ENCODE results near the gene ELP1. TPM values are rescaled to one million over a fixed set of nuclear protein-coding genes. Genes with fewer than 3 reads are reported as not detected.
"Not testable (repeated sequence)": the region's sequence is repeated elsewhere in the genome, so short reads cannot be mapped to it uniquely, and the experiment has no call there.

The ELP1 gene
- total and polyA plus RNA-seq, 5 experiments from 2014 or later, result 12.8 to 38.8 (median 19.6) TPM

- H3K27me3 Mint-ChIP-seq, result peaks cover 0 to 2% (median 0%) of the 10 kb centered on the region in 5 donors
- peaks cover 0 to 6% (median 0%) of the 10 kb centered on the region in 9 donors for H3K9me3 Mint-ChIP-seq
- DNase-seq, result peak in 1 of 10 donors; percentile 3
- peak overlapping the region in 9 of 10 donors; percentile 27 to 82 (median 55) for H3K4me3 Mint-ChIP-seq
- POLR2A ChIA-PET, result no interaction called here
- ATAC-seq, result no peak
- H3K4me1 Mint-ChIP-seq, result peaks cover 1 to 12% (median 10%) of the 10 kb centered on the region in 4 donors
- H3K36me3 Mint-ChIP-seq, result no peaks in the 10 kb centered on the region
- peak overlapping the region in 8 of 10 donors; percentile 3 to 80 (median 44) for H3K27ac Mint-ChIP-seq
Measured at GRCh38 chr9:108842610-108843295, 91.2 kb downstream of the ELP1 start.

GRCh38 chr9:108839561-108839960 is 94.4 kb downstream of the ELP1 start:
- H3K36me3 Mint-ChIP-seq, POLR2A ChIA-PET, ATAC-seq, H3K27me3 Mint-ChIP-seq, H3K27ac Mint-ChIP-seq, DNase-seq, H3K9me3 Mint-ChIP-seq, H3K4me3 Mint-ChIP-seq: not testable (repeated sequence)
- H3K4me1 Mint-ChIP-seq, result peaks cover 1 to 28% (median 10%) of the 10 kb centered on the region in 4 donors

GRCh38 chr9:108838017-108838416 is 95.9 kb downstream of the ELP1 start:
- Mint-ChIP-seq H3K27me3 (peaks cover 0 to 3% (median 0%) of the 10 kb centered on the region in 5 donors), H3K36me3 (no peaks in the 10 kb centered on the region), H3K4me3 (no peak overlapping the region), H3K27ac (no peak overlapping the region), H3K9me3 (peaks cover 0 to 6% (median 0%) of the 10 kb centered on the region in 9 donors), H3K4me1 (peaks cover 1 to 29% (median 9%) of the 10 kb centered on the region in 4 donors)
- DNase-seq, result no peak
- POLR2A ChIA-PET, result no interaction called here
- ATAC-seq, result no peak

- H3K4me3 Mint-ChIP-seq, result no peak overlapping the region
- ATAC-seq, result no peak
- H3K9me3 Mint-ChIP-seq, result peaks cover 0 to 6% (median 0%) of the 10 kb centered on the region in 9 donors
- DNase-seq, result no peak
- H3K27me3 Mint-ChIP-seq, result peaks cover 0 to 3% (median 0%) of the 10 kb centered on the region in 5 donors
- H3K36me3 Mint-ChIP-seq, result no peaks in the 10 kb centered on the region
- POLR2A ChIA-PET, result no interaction called here
- H3K27ac Mint-ChIP-seq, result no peak overlapping the region
- peaks cover 0 to 24% (median 4%) of the 10 kb centered on the region in 4 donors for H3K4me1 Mint-ChIP-seq
Measured at GRCh38 chr9:108837530-108837929, 96.4 kb downstream of the ELP1 start.

GRCh38 chr9:108836781-108837180 is 97.1 kb downstream of the ELP1 start:
- Mint-ChIP-seq H3K27ac (no peak overlapping the region), H3K4me3 (no peak overlapping the region), H3K36me3 (no peaks in the 10 kb centered on the region), H3K27me3 (peaks cover 0 to 3% (median 0%) of the 10 kb centered on the region in 5 donors), H3K4me1 (peaks cover 0 to 20% (median 0%) of the 10 kb centered on the region in 4 donors), H3K9me3 (peaks cover 0 to 6% (median 0%) of the 10 kb centered on the region in 9 donors)
- DNase-seq, result no peak
- ATAC-seq, result no peak
- POLR2A ChIA-PET, result no interaction called here

- Mint-ChIP-seq H3K9me3 (peaks cover 0 to 6% (median 0%) of the 10 kb centered on the region in 9 donors), H3K36me3 (no peaks in the 10 kb centered on the region), H3K4me3 (no peak overlapping the region), H3K4me1 (peaks cover 0 to 20% (median 0%) of the 10 kb centered on the region in 4 donors), H3K27me3 (peaks cover 0 to 3% (median 0%) of the 10 kb centered on the region in 5 donors), H3K27ac (no peak overlapping the region)
- POLR2A ChIA-PET, result no interaction called here
- DNase-seq (no peak), ATAC-seq (no peak)
Measured at GRCh38 chr9:108836319-108836718, 97.6 kb downstream of the ELP1 start.

- H3K9me3 Mint-ChIP-seq, result peaks cover 0 to 6% (median 0%) of the 10 kb centered on the region in 9 donors
- H3K36me3 Mint-ChIP-seq, result no peaks in the 10 kb centered on the region
- H3K4me3 Mint-ChIP-seq, result no peak overlapping the region
- POLR2A ChIA-PET, result no interaction called here
- DNase-seq (no peak), ATAC-seq (no peak)
- H3K27me3 Mint-ChIP-seq, result peaks cover 0 to 4% (median 0%) of the 10 kb centered on the region in 5 donors
- H3K27ac Mint-ChIP-seq, result no peak overlapping the region
- peaks cover 0 to 20% (median 0%) of the 10 kb centered on the region in 4 donors for H3K4me1 Mint-ChIP-seq
Measured at GRCh38 chr9:108835831-108836230, 98.1 kb downstream of the ELP1 start.

GRCh38 chr9:108834959-108835665 is 98.8 kb downstream of the ELP1 start:
- H3K36me3 Mint-ChIP-seq, result no peaks in the 10 kb centered on the region
- POLR2A ChIA-PET, result no interaction called here
- H3K9me3 Mint-ChIP-seq, result peaks cover 0 to 6% (median 0%) of the 10 kb centered on the region in 9 donors
- H3K4me1 Mint-ChIP-seq, result peaks cover 0 to 20% (median 0%) of the 10 kb centered on the region in 4 donors
- ATAC-seq, result no peak
- DNase-seq, result no peak
- H3K4me3 Mint-ChIP-seq, result no peak overlapping the region
- peaks cover 0 to 9% (median 1%) of the 10 kb centered on the region in 5 donors for H3K27me3 Mint-ChIP-seq
- peak overlapping the region in 1 of 10 donors; percentile 21 for H3K27ac Mint-ChIP-seq

GRCh38 chr9:108832179-108832500 is 101.8 kb downstream of the ELP1 start:
- Mint-ChIP-seq H3K27ac (no peak overlapping the region), H3K4me1 (peaks cover 0 to 20% (median 0%) of the 10 kb centered on the region in 4 donors), H3K27me3 (peaks cover 0 to 9% (median 2%) of the 10 kb centered on the region in 5 donors), H3K9me3 (no peaks in the 10 kb centered on the region), H3K4me3 (no peak overlapping the region), H3K36me3 (no peaks in the 10 kb centered on the region)
- ATAC-seq, result no peak
- POLR2A ChIA-PET, result no interaction called here
- no peak for DNase-seq

- no peak overlapping the region for H3K4me3 Mint-ChIP-seq
- peaks cover 0 to 20% (median 0%) of the 10 kb centered on the region in 4 donors for H3K4me1 Mint-ChIP-seq
- DNase-seq (no peak), ATAC-seq (no peak)
- no peak overlapping the region for H3K27ac Mint-ChIP-seq
- H3K36me3 Mint-ChIP-seq, result no peaks in the 10 kb centered on the region
- peaks cover 0 to 9% (median 2%) of the 10 kb centered on the region in 5 donors for H3K27me3 Mint-ChIP-seq
- POLR2A ChIA-PET, result no interaction called here
- H3K9me3 Mint-ChIP-seq, result no peaks in the 10 kb centered on the region
Measured at GRCh38 chr9:108831496-108832178, 102.3 kb downstream of the ELP1 start.

GRCh38 chr9:108830272-108830671 is 103.7 kb downstream of the ELP1 start:
- Mint-ChIP-seq H3K36me3 (no peaks in the 10 kb centered on the region), H3K9me3 (peaks cover 0 to 4% (median 0%) of the 10 kb centered on the region in 9 donors), H3K4me3 (no peak overlapping the region), H3K4me1 (peaks cover 0 to 11% (median 0%) of the 10 kb centered on the region in 4 donors), H3K27me3 (peaks cover 0 to 6% (median 4%) of the 10 kb centered on the region in 5 donors), H3K27ac (no peak overlapping the region)
- ATAC-seq, result no peak
- DNase-seq, result no peak
- POLR2A ChIA-PET, result no interaction called here

- H3K36me3 Mint-ChIP-seq, result peaks cover 0 to 24% (median 4%) of the 10 kb centered on the region in 3 donors
- POLR2A ChIA-PET, result no interaction called here
- peaks cover 0 to 7% (median 0%) of the 10 kb centered on the region in 4 donors for H3K4me1 Mint-ChIP-seq
- peak overlapping the region in 1 of 10 donors; percentile 40 for H3K27ac Mint-ChIP-seq
- ATAC-seq (no peak), DNase-seq (no peak)
- H3K9me3 Mint-ChIP-seq, result peaks cover 0 to 32% (median 20%) of the 10 kb centered on the region in 9 donors
- peaks cover 3 to 7% (median 4%) of the 10 kb centered on the region in 5 donors for H3K27me3 Mint-ChIP-seq
- H3K4me3 Mint-ChIP-seq, result no peak overlapping the region
Measured at GRCh38 chr9:108823829-108824228, 110.1 kb downstream of the ELP1 start.

All from naive thymus-derived CD8-positive, alpha-beta T cell (primary cell).